ENCODE data around the gene UNKL.

The UNKL gene, protein sequence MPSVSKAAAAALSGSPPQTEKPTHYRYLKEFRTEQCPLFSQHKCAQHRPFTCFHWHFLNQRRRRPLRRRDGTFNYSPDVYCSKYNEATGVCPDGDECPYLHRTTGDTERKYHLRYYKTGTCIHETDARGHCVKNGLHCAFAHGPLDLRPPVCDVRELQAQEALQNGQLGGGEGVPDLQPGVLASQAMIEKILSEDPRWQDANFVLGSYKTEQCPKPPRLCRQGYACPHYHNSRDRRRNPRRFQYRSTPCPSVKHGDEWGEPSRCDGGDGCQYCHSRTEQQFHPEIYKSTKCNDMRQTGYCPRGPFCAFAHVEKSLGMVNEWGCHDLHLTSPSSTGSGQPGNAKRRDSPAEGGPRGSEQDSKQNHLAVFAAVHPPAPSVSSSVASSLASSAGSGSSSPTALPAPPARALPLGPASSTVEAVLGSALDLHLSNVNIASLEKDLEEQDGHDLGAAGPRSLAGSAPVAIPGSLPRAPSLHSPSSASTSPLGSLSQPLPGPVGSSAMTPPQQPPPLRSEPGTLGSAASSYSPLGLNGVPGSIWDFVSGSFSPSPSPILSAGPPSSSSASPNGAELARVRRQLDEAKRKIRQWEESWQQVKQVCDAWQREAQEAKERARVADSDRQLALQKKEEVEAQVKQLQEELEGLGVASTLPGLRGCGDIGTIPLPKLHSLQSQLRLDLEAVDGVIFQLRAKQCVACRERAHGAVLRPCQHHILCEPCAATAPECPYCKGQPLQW

DNA sequence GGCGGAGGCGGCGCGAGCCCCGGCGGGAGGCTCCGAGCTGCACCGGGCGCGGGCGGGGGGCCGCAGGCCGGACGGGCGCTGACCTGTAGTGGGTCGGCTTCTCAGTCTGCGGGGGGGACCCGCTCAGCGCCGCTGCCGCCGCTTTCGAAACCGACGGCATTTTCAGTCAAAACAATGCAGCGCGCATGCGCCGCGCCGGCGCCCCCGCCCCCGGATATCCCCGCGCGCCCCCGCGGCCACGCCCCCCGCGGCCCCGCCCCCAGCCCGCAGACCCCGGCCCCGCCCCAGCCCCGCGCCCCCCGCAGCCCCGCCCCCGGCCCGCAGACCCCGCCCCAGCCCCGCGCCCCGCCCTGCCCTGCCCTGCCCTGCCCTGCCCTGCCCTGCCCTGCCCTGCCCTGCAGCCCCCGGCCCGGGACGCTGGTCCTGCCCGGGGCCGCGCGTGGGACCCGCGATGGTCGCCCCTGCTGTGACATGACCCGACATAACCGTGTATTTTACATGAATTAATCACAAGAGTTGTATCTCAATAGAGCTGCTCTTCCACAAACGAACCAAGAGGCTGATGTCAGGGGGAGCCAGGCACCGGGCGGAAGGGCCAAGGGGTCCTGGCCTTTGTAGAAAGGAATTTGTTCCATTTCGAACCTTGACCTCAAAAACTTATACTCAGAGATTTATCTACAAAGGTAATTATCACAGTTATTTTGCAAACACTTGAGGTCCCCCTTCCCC lies at the start of gene UNKL:
UNKL (minus strand) TSS at position 173 of the 729 bp plus-strand sequence; CDS start at position 160, 13 bp downstream.
- DNase-seq (ENCODE audit: insufficient read length, low spot score), result peak; percentile 96

DNA sequence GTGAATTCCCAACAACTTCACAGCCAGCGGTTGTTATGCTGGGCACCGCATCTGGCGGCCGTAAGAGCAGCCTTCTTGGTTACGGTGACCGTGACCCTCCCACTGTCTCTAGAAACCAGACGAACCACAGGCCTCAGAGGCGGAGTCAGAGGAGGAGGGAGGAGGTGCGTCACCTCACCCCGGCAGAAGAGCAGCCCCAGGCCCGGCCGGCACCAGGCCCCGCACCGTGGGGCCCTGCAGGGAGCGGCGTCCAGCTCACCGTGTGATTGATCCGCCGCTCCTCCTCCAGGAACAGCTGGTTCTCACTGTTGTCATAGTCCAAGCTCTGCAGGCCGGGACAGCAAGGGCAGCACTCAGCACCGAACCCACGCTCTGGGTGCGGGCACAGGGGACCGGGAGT lies 46.6 kb upstream of the UNKL start:
- no peak for DNase-seq (ENCODE audit: insufficient read length, low spot score)
- no peak for FAIRE-seq

More for the DNA sequence above, at the start of gene UNKL:
- no peak for FAIRE-seq

DNA sequence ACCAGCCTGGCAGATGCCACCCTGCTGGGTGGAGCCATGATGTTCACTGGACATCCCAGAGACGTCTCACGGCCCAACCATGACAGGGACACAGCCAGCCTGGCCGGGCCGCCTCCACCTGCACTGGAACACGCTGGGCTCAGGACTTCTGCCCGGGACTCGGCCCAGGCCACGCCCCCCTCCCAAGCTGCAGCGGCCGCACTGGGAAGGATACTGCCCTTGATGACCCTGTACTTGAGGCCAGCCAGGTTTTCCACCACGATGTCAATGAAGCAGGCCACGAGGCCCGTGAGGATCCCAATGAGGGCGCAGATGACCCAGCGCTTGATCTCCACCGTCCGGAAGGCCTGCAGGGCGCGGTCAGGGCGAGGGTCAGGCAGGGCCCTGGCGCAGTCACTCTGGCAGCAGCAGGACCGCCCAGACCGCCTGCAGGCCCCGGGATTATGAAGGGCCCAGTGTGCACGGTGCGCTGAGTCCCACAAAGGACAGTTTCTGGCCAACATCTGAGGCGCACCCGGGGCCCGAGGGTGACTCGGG lies 46.2 kb upstream of the UNKL start:
- no peak for DNase-seq (ENCODE audit: insufficient read length, low spot score)
- FAIRE-seq, result no peak

DNA sequence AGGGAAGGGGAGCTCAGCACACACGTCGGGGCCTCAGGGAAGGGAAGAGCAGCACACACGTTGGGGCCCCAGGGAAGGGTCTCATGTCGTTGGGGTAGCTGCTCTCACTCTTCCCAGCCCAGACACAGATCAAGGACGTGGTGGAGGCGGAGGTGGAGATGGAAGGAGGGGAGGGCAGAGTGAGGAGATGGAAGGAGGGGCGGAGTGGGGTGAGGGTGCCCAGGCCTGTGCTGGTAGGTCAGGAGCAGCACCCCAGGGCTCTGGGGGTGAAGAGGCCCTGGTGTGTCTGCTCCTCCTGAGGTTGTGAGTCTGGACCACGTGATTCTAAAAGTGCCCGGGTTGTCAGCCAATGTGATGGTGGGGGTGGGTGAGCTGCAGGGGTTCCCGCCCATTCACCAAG lies 45.5 kb upstream of the UNKL start:
- no peak for FAIRE-seq
- DNase-seq (ENCODE audit: insufficient read length, low spot score), result no peak

DNA sequence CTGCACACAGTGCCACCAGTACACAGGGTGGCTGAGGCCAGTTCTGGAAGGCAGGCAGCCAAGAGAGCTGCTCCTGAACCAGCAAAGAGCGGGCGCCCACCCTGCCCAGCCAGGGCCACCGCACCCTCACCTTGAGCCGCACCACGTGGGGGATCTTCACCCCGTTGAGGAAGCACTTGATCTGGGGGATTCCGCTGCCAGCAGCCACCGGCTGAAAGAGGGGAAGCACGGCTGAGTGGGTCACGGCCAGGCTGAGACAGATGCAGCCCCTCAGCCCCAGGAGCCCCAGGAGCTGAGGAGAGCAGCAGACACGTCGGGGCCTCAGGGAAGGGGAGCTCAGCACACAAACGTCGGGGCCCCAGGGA lies 44.5 kb upstream of the UNKL start:
- peak; percentile 28 for FAIRE-seq
- DNase-seq (ENCODE audit: insufficient read length, low spot score), result peak; percentile 64

DNA sequence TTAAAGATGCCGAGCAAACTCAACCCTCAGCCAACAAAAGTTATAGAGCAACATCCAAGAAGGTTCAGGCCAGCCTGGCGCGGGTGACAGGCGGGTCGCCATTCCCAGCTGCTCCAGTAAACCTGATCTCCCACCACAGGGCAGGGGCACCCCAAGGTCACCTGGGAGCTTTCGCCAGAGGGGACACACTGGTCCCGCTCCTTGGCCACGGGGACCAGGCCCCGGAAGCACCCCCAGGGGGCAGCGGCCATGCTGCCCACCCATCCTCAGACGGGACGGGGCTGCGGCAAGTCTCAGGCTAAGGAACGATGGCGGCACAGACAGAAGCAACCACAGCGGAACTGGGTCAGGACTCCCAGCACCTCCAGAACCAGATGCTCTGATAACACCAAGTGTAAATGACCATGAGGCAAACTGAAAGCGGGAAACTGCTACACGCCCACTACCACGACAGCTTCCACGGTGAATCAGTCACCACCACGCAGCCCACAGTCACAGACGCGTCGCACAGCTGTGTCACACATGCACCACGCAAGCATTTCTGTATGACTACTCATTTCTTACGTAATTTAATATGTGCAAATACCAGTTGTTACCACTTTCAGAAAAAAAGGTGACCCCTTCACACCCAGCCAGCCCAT lies 44.0 kb upstream of the UNKL start:
- no peak for FAIRE-seq
- DNase-seq (ENCODE audit: insufficient read length, low spot score), result no peak

DNA sequence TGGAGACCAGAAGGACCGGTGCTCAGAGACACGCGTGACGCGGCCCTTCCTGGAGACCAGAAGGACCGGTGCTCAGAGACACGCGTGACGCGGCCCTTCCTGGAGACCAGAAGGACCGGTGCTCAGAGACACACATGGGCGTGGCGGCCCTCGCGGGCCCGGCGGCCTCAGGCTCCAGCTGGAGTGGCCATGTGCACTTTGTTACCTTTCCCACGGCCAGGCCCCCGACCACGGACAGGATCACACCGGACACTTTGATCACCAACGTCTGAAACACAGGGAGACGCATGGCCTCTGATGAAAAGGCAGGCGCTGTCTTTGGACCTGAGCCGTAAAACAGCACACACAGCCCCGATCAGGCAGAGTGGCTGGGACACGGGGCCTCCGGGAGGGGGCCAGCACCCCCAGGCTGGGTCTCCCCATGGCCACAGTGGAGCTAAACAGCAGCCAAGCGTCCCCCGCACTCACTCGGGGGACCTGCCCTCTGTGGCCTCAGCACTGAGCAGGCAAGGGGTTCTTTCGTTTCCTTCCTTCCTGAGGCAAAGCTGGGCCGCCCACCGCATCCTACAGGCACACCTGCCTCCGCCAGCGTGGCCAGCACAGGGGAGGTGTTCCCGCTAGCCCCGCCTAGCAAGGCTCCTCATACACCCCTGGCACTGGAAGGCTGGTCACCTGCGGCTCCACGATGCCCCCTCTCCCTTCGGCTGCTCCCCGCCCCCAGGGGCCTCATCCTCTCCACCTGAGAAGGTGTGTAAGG lies 43.2 kb upstream of the UNKL start:
- DNase-seq (ENCODE audit: insufficient read length, low spot score), result no peak
- FAIRE-seq, result no peak

DNA sequence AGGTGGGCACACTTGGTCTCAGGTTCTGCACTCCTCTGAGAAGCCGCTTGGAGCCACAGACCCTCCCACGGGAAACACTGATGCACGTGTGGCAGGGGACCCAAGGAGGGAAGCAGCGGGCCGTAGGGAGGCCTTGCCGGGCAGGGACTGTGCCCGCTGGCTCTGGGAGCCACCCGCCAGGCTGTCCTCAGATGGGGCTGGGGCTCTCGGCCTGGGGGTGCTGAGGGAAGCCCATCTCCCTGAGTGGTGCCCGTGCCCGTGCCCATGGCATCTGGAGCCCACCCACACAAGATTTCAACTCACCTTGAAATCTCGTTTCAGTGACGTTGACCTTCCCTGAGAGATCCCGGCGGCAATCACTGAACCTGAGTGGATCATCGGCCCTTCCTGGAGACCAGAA lies 42.4 kb upstream of the UNKL start:
- FAIRE-seq, result no peak

DNA sequence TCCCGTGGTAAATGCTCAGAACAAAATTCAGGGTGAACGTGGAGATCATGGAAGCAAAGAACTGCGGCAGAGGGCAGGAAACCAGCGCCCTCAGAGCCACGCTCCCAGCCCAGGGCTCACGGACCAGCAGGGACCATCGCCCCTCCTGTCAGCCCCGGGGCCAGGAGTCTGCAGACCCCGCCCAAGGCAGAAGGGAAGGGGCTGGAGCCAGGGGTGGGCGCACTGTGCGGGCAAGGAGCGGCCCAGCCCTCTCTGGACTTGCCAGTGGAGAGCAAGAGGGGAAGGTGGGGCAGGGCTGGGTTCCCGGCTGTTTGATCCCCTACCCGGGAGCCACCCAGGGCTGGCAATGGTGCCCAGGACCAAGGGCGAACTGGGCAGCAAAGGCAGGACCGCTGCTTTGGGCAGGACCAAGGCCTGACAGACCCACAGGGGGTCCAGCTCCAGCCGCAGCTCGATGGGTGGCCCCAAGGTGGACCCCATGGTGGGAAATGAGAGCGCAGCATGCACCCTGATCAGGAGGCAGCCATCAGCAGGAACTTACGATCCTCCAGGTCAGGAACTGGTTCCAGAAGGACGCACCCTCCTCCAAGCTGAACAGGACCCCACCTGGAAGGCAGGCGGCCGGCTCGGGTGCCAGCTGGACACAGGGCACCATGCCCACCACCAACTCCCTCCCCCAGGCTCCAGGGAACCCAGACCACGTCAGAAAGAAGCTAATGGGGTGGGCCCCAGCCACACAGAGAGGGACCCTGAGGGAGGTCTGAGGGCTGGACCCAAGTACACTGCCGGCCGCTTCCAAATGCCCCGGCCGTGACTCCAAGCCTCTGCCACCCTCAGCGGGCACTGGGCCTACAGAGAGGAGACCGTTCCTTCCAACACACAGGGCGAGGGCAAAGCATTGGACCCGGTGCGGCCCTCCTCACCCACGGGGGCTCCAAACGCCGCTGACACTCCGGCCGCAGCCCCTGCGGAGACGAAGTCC lies 41.0 kb upstream of the UNKL start:
- FAIRE-seq (no peak), DNase-seq (ENCODE audit: insufficient read length, low spot score) (no peak)

More for the DNA sequence above, 42.4 kb upstream of the UNKL start:
- no peak for DNase-seq (ENCODE audit: insufficient read length, low spot score)

DNA sequence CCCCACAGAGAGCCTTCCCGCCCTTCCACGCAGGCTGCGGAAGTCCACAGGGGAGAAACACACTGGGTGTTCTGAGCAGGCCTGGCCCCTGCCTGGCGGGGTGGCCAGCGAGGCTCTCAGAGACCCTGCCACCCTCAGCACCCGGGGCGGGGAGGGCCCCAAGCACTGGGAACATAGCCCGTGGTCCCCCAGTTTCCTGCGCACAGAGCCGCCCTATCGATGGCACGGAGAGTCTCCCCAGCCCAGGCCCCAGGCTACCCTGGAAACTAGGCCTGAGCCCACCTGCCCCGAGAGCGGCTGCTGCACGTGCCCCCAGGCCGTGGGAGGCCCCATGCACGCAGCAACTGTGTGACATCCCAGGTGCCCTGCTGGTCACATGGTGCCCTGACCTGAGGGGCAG lies 40.1 kb upstream of the UNKL start:
- DNase-seq (ENCODE audit: insufficient read length, low spot score) (no peak), FAIRE-seq (no peak)

DNA sequence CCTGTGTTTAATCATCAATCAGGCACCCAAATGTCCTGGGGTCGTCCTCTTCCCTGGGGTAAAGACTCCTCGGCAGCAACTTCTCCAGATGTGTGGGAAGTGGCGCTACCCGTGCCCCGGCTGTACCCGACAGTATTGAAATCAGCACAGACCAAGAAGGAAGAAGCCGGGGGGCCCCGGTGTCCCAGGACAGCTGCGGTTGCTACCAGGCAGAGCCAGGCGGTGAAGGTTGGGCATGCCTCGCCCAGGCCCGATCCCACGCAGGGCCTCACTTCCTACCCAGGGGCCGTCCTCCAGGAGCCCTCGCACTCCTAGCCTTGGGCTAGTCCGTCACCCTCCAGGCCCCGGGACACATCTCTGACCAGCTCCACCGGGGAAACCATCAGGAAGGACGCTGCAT lies 38.8 kb upstream of the UNKL start:
- DNase-seq (ENCODE audit: insufficient read length, low spot score), result no peak
- FAIRE-seq, result no peak

DNA sequence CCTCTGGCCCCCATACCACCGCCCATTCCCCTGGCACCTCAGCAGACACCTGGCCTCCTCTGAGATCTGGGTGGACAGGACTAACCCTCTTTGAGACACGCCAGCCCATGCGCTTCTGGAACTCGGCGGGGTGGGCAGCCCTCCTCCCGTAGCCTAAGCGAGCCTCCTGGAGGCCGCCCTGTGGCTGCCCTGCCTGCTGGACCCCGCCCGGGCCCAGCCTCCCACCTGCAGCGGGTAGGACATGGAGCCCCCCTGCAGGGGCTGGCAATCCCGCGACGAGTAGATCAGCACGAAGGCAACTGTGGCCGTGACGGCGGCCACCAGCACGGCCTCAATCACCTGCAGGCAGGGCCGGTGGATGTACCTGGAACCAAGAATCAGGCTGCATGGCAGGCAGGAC lies 38.0 kb upstream of the UNKL start:
- FAIRE-seq, result no peak
- no peak for DNase-seq (ENCODE audit: insufficient read length, low spot score)

DNA sequence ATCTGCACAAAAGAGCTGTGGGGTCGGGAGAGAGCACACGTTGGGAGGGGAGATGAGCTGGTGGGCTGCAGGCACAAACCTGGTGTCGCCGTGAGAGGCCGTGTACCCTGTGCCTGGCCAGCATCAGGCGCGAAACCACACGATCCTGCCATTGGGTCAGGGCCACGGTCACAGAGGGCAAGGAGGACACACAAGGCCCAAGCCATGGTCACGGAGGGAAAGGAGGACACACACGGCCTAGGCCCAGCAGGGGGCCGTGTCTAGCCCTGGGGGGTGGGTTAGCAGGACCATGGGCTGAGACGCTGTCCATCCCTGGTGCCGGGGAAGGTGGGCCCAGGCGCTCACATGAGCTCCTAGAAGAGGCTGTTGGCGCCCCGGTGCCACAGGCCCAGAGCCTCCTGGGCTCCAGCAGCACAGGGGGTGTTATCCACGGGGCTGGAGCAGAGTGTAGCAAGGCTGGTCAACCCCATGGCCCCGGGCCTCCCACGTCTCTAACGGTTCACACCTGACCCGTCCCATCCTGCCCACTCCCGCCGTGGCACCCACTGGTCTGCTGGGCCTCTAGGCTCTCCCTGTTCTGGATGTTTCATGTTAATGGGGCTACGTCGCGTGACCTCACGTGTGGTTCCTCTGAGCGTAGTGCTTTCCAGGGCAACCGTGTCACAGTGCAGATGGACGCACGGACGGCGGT lies 37.3 kb upstream of the UNKL start:
- DNase-seq (ENCODE audit: insufficient read length, low spot score) (no peak), FAIRE-seq (no peak)

DNA sequence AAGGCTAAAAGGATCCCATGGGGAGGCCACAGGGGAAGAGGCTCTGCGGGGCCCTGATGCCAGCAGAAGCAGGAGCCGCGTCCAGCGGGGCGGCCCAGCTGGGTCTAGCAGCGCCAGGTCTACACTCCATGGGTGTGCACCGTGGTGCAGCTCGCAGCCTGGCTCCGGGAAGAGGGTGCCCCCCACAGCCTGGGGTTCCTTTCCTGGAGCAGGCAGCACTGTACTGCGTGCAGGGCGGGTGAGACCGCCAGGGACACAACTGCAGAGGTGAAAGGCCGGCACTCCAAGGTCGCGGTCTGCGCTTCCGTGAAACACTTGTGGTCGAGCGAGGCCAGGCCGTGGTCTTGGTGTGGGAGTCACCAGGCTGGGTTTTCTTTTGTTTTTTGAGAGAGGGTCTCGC lies 36.3 kb upstream of the UNKL start:
- FAIRE-seq (no peak), DNase-seq (ENCODE audit: insufficient read length, low spot score) (no peak)

DNA sequence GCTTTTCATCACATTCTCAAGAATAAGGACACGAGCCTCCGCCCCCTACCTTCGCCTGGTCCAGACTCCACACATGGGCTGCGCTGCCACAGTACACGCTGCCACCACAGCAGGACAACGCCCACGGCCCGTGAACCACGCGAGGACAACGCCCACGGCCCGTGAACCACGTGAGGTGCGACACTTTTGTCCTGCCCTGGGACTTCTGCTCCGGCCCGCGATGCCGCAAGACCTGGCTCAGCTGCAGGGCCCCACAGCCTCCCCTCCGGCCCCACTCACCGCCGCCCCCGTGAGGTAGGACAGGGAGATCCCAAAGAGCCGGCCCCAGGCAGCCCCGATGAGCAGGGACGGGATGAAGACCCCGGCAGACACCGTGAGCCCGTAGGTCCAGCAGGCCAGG lies 35.7 kb upstream of the UNKL start:
- DNase-seq (ENCODE audit: insufficient read length, low spot score) (no peak), FAIRE-seq (no peak)

DNA sequence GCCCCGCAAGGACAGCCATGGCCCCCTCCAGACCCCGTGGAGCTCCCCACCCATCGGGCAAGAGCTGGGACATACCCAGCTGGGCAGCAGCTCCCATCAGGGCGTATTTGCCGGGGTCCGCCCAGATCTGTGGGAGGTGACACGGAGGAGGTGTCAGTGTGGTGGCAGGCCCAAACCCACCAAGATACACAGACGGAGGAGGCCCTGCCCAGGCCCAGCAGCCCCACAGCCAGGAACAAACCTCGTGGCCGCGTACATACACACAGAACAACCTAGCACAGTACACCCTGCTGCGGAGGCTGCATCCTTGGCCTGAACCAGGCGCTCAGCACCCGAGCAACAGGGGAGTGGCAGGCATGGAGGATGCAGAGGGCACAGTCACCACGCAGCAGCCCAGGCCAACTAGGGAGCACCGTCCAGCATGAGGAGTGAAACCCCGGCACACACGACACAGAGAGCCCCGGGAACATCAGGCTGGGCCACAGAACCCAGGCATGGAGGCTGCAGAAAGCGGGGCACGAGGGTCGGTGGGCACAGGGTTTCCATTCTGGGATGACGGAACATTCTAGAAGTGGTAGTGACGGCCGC lies 34.8 kb upstream of the UNKL start:
- DNase-seq (ENCODE audit: insufficient read length, low spot score), result no peak
- no peak for FAIRE-seq

DNA sequence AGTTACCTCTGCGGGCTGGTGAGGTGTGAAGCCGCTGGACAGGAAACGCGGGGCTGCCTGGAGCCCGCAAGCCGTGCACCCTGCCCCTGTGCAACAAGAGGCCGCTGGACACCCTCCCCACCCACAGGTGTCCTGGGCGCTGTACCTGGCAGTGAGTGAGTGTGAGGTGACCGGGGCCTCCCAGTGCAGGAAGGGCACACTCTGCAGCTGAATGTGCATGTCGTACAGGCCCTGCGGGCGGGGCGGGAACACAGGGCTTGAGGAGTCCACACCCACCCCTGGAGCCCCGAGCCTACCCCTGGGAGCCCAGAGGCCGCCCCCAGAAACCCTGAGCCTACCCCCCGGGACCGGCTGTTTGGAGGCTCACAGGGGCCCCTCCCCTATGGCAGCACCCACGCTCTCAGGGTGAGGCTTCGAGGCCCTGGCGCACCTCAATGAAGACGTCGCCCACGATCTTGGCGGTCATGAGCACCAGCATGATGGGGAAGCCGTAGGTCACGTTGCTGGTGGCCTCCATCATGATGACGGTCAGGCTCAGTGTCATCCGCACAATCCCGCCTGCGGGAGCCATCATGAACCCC lies 34.1 kb upstream of the UNKL start:
- FAIRE-seq (no peak), DNase-seq (ENCODE audit: insufficient read length, low spot score) (no peak)

DNA sequence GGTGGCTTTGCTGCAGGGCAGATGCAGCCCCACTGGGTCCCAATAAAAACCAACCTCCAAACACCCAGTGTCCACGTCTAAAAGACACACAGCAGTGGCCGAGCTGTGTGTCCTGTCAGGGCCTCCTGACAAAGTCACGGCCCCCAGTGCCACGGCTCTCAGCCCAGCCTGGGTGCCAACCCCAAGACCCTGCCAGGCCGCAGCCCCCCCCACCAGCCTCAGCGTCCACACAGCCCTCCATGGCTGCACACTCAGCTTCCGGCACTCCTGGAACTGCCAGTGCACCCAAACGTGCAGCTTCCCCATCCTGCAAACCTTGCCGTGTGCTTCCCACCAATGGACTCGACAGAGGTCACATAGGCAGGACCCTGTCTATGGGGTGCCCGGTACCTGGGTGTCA lies 33.5 kb upstream of the UNKL start:
- DNase-seq (ENCODE audit: insufficient read length, low spot score) (no peak), FAIRE-seq (no peak)

Data from GM19239 (cell line).